H1 (cell line): ENCODE data around the gene CACNA1C. TPM values are rescaled to one million over a fixed set of nuclear protein-coding genes. Genes with fewer than 3 reads are reported as not detected.

ENCODE experiments used
- CTCF ChIA-PET: fragments of 300-600 bp; sonication (Branson Sonifier 250); formaldehyde crosslinking; loops from one replicate; lab custom pipeline; 2021; ENCODE audit not compliant: partially characterized antibody; lab: Charles Lee
- POLR2A ChIA-PET: fragments of 300-600 bp; sonication (Branson Sonifier 250); formaldehyde crosslinking; loops from one replicate; lab custom pipeline; 2021; ENCODE audit warnings: inconsistent platforms; ENCODE audit not compliant: partially characterized antibody; lab: Charles Lee
- DNase-seq, 2 experiments: peaks; one replicate each; pipeline versions ENCODE4 v3.0.0 to v3.0.0-alpha.2; 2010 to 2022; ENCODE audit warnings: low spot score in 2 of 2, low read depth in 1 of 2, mixed read lengths in 1 of 2
- FAIRE-seq: peaks from 2 replicates; lab custom pipeline; 2011; peaks lifted over from hg19 to GRCh38; lab: Jason Lieb, UNC
- H2AFZ ChIP-seq: 2 replicates; pipeline ENCODE4 v1.8.1; 2012; ENCODE audit warnings: low read length, inconsistent platforms
- H2AK5ac ChIP-seq: 2 replicates; pipeline ENCODE4 v1.6.1; 2013; ENCODE audit warnings: low read depth, low read length
- H2BK120ac ChIP-seq: replicated peaks from 2 replicates; pipeline ENCODE3; 2013; ENCODE audit warnings: low read depth, low read length, inconsistent platforms
- H2BK12ac ChIP-seq: 2 replicates; pipeline ENCODE4 v1.6.1; 2013; ENCODE audit warnings: low read depth, low read length
- H2BK15ac ChIP-seq: 2 replicates; pipeline ENCODE4 v1.6.1; 2013; ENCODE audit warnings: low read length
- H2BK20ac ChIP-seq: 2 replicates; pipeline ENCODE4 v1.6.1; 2013; ENCODE audit warnings: low read length
- H2BK5ac ChIP-seq: 2 replicates; pipeline ENCODE4 v1.6.1; 2013; ENCODE audit warnings: low read depth, low read length
- H3K14ac ChIP-seq: 2 replicates; pipeline ENCODE4 v1.6.1; 2013; ENCODE audit warnings: inconsistent platforms; ENCODE audit not compliant: insufficient read length
- H3K18ac ChIP-seq: 2 replicates; pipeline ENCODE4 v1.6.1; 2013; ENCODE audit warnings: low read length; ENCODE audit errors: extremely low read depth
- H3K23ac ChIP-seq: 2 replicates; pipeline ENCODE4 v1.6.1; 2013; ENCODE audit warnings: inconsistent platforms; ENCODE audit not compliant: insufficient read length
- H3K23me2 ChIP-seq: 2 replicates; pipeline ENCODE4 v1.6.1; 2013; ENCODE audit warnings: low read depth, low read length
- H3K27ac ChIP-seq: 2 replicates; pipeline ENCODE4 v1.6.1; 2011; ENCODE audit warnings: low read depth, low read length, inconsistent platforms
- H3K27me3 ChIP-seq, 4 experiments: replicated peaks in 1 of 4; 1 replicate in 1 of 4; 2 replicates in 3 of 4; pipeline versions ENCODE4 v1.6.1 to v1.8.1; 2011 to 2013; ENCODE audit warnings: low read length in 3 of 4, mild to moderate bottlenecking in 3 of 4, inconsistent platforms in 2 of 4, mixed read lengths in 2 of 4, moderate library complexity in 1 of 4; ENCODE audit not compliant: control insufficient read depth in 3 of 4, insufficient read depth in 3 of 4; ENCODE audit errors: extremely low read depth in 1 of 4
- H3K36me3 ChIP-seq, 4 experiments: 2 replicates each; pipeline versions ENCODE4 v1.6.1 to v1.8.1; 2011 to 2013; ENCODE audit warnings: mild to moderate bottlenecking in 4 of 4, low read length in 3 of 4, moderate library complexity in 2 of 4, control low read depth in 1 of 4, inconsistent platforms in 1 of 4; ENCODE audit not compliant: insufficient read depth in 4 of 4, control insufficient read depth in 2 of 4
- H3K4ac ChIP-seq: replicated peaks from 2 replicates; pipeline ENCODE3; 2013; ENCODE audit warnings: low read length, low read depth, mixed read lengths, inconsistent platforms; ENCODE audit not compliant: insufficient read length
- H3K4me1 ChIP-seq, 4 experiments: replicated peaks in 1 of 4; 1 replicate in 1 of 4; 2 replicates in 3 of 4; pipeline versions ENCODE4 v1.6.1 to v1.8.1; 2011 to 2013; ENCODE audit warnings: low read length in 3 of 4, inconsistent platforms in 2 of 4, mixed read lengths in 1 of 4; ENCODE audit not compliant: insufficient read depth in 4 of 4, control insufficient read depth in 3 of 4
- H3K4me2 ChIP-seq, 2 experiments: 2 replicates each; pipeline versions ENCODE4 v1.6.1 to v1.8.1; 2011 to 2013; ENCODE audit warnings: low read depth in 2 of 2, low read length in 2 of 2, control low read depth in 1 of 2, inconsistent platforms in 1 of 2, mild to moderate bottlenecking in 1 of 2; ENCODE audit not compliant: insufficient read depth in 1 of 2
- H3K4me3 ChIP-seq, 4 experiments: fragments of 200-600, 300-600 bp in 1 of 4; sonication (generic), shearing (Covaris generic), sonication (Bioruptor Twin) in 1 of 4; 2 replicates each; pipeline versions ENCODE4 v1.5.1 to v1.8.1; 2011 to 2016; ENCODE audit warnings: low read length in 4 of 4, low read depth in 3 of 4, control low read depth in 2 of 4, inconsistent platforms in 2 of 4, mild to moderate bottlenecking in 2 of 4, mixed read lengths in 1 of 4, moderate library complexity in 1 of 4; ENCODE audit not compliant: insufficient read depth in 2 of 4; ENCODE audit errors: extremely low read depth in 1 of 4
- H3K56ac ChIP-seq: replicated peaks from 2 replicates; pipeline ENCODE3; 2013; ENCODE audit warnings: low read depth, mild to moderate bottlenecking, mixed read lengths, low read length, inconsistent platforms; ENCODE audit not compliant: insufficient read length
- H3K79me1 ChIP-seq: 2 replicates; pipeline ENCODE4 v1.6.1; 2013; ENCODE audit warnings: low read depth, low read length, control low read depth
- H3K79me2 ChIP-seq, 2 experiments: 2 replicates each; pipeline versions ENCODE4 v1.6.1 to v1.8.1; 2012 to 2013; ENCODE audit warnings: low read length in 2 of 2, mild to moderate bottlenecking in 2 of 2, inconsistent platforms in 1 of 2; ENCODE audit not compliant: insufficient read depth in 2 of 2, control insufficient read depth in 1 of 2
- H3K9ac ChIP-seq, 4 experiments: replicated peaks in 1 of 4; 1 replicate in 1 of 4; 2 replicates in 3 of 4; pipeline versions ENCODE4 v1.6.1 to v1.8.1; 2011 to 2013; ENCODE audit warnings: low read depth in 3 of 4, low read length in 3 of 4, control low read depth in 2 of 4, mild to moderate bottlenecking in 2 of 4, moderate library complexity in 2 of 4, inconsistent platforms in 1 of 4; ENCODE audit errors: extremely low read depth in 1 of 4
- H3K9me3 ChIP-seq, 2 experiments: 2 replicates each; pipeline versions ENCODE4 v1.6.1 to v1.8.1; 2012 to 2013; ENCODE audit warnings: mild to moderate bottlenecking in 2 of 2, moderate library complexity in 2 of 2, control low read depth in 1 of 2, inconsistent platforms in 1 of 2, low read depth in 1 of 2, low read length in 1 of 2, mixed read lengths in 1 of 2; ENCODE audit not compliant: insufficient read depth in 2 of 2
- H4K20me1 ChIP-seq, 2 experiments: replicated peaks in 1 of 2; 2 replicates each; pipeline versions ENCODE3 to v1.8.1; 2011 to 2013; ENCODE audit warnings: inconsistent platforms in 2 of 2, low read length in 2 of 2, mild to moderate bottlenecking in 1 of 2; ENCODE audit not compliant: insufficient read depth in 2 of 2, control insufficient read depth in 1 of 2
- H4K5ac ChIP-seq: 2 replicates; pipeline ENCODE4 v1.6.1; 2013; ENCODE audit warnings: low read length, low read depth, mixed read lengths, inconsistent platforms; ENCODE audit not compliant: insufficient read length
- H4K8ac ChIP-seq: 2 replicates; pipeline ENCODE4 v1.8.0; 2013; ENCODE audit warnings: mild to moderate bottlenecking, moderate library complexity, low read length, inconsistent platforms; ENCODE audit not compliant: insufficient read depth; ENCODE audit errors: extremely low read depth
- H4K91ac ChIP-seq: replicated peaks from 2 replicates; pipeline ENCODE3; 2013; ENCODE audit warnings: low read length, mixed read lengths, inconsistent platforms; ENCODE audit not compliant: insufficient read length
- EP300 ChIP-seq, 2 experiments: IDR thresholded peaks; 1 replicate in 1 of 2; 2 replicates in 1 of 2; pipeline ENCODE4 v1.6.1; 2011 to 2012; ENCODE audit warnings: low read depth in 2 of 2, low read length in 2 of 2, mild to moderate bottlenecking in 2 of 2, borderline replicate concordance in 1 of 2, inconsistent platforms in 1 of 2, moderate library complexity in 1 of 2
- GTF2F1 ChIP-seq: IDR thresholded peaks from 2 replicates; pipeline ENCODE4 v1.6.1; 2012; ENCODE audit warnings: low read depth, low read length, improper control_type of control experiment, borderline replicate concordance
- RBBP5 ChIP-seq: IDR thresholded peaks from 2 replicates; pipeline ENCODE4 v1.7.1; 2012; ENCODE audit warnings: low read depth, mild to moderate bottlenecking, inconsistent platforms, low read length, moderate library complexity, borderline replicate concordance
- SIX5 ChIP-seq: IDR thresholded peaks from 2 replicates; pipeline ENCODE4 v1.6.1; 2011; ENCODE audit warnings: mild to moderate bottlenecking, low read depth, low read length
- WGBS, 2 experiments: shearing (Covaris generic) in 1 of 2; methylation state at CpG; one replicate each; pipeline versions ENCODE4 v1.1.6 to v1.1.7; 2013 to 2015; ENCODE audit warnings: low lambda C conversion rate in 2 of 2, mixed read lengths in 2 of 2, inconsistent platforms in 1 of 2, low coverage in 1 of 2, missing lambda C conversion rate in 1 of 2; ENCODE audit not compliant: insufficient replicate concordance in 2 of 2, insufficient coverage in 1 of 2, insufficient read length in 1 of 2; ENCODE audit errors: extremely low coverage in 1 of 2, missing lambda C conversion rate in 1 of 2; 5-methylcytosine and 5-hydroxymethylcytosine counted together
- polyA plus RNA-seq, 7 experiments: library from polyadenylated mRNA; depleted of rRNA in 3 of 7; stranded (reverse) in 5 of 7; unstranded in 2 of 7; fragments of >200 nt in 5 of 7; fragments of 200-250 nt in 2 of 7; gene quantifications; 1 replicate in 5 of 7; 2 replicates in 1 of 7; 4 replicates in 1 of 7; pipeline versions ENCODE4 v1.2.1 to v1.2.3, GENCODE V29; 2011 to 2013; ENCODE audit warnings: missing spikeins in 2 of 7, mixed read lengths in 2 of 7
- total RNA-seq: library from RNA; stranded (reverse); fragmentation: NEBNext Ultra II Directional; extraction: Animal tissue kit (Norgen Biotek cat#: 25700); gene quantifications from 2 replicates; pipeline ENCODE4 v1.2.1, GENCODE V29; 2021

Gene CACNA1C
- total and polyA plus RNA-seq, 2 of the 8 experiments (the other 6 are each of a cell fraction or from before 2014, with no cell fraction given), result 1.3 TPM

DNA sequence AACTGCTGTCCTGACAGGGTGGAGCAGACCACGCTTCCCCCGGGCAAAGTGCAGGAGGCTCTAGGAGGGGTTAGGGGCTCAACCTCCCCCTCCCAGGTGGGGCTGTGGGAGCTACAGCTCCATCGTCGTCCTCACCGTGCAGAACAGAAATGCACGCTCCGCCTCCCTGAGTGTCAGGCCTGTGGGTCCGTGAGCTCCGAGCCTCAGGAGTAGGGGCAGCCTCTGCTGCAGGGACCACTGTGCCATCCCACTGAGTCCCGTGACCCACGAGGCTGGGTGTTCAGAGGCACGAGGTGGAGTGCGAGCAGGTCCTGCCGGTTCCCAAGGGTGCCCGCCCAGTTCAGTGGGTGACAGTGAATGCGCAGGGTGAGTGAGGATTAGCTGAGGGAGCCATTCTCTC is 48.6 kb downstream of the CACNA1C start:
- Histone ChIP-seq H3K23me2 (no peaks in the 10 kb centered on the region), H2AK5ac (no peak overlapping the region), H3K79me2 (no peaks in the 10 kb centered on the region), H4K91ac (no peak overlapping the region), H3K18ac (no peak overlapping the region), H3K4ac (no peak overlapping the region), H3K9me3 (0 out of 4 replicates have a peak, but pooled peaks cover 0 to 3% of the 10 kb centered on the region in 2 experiments), H3K36me3 (no peaks in the 10 kb centered on the region), H3K14ac (no peak overlapping the region), H3K27me3 (no peaks in the 10 kb centered on the region), H2BK15ac (no peak overlapping the region), H3K4me1 (no peaks in the 10 kb centered on the region; a peak in 1 of 7 replicates), H2AFZ (no peak overlapping the region), H4K8ac (peak overlapping the region; percentile 3; the same call in 1 of the 2 replicates), H2BK20ac (no peak overlapping the region), H3K56ac (no peak overlapping the region), H4K5ac (peak overlapping the region; percentile 22), H3K27ac (no peak overlapping the region), H2BK120ac (no peak overlapping the region), H2BK12ac (no peak overlapping the region), H2BK5ac (no peak overlapping the region; the same call in 1 of the 2 replicates), H4K20me1 (peaks cover 0 to 2% of the 10 kb centered on the region in 2 experiments), H3K23ac (no peak overlapping the region), H3K4me2 (no peak overlapping the region), H3K9ac (no peak overlapping the region), H3K4me3 (no peak overlapping the region), H3K79me1 (no peaks in the 10 kb centered on the region)
- ChIA-PET CTCF (interaction anchor here (0.6 to 2.0 kb wide), 4 partner anchors 11 to 190 kb away, joined by 3 to 4 read pairs (median 4); no protein-coding TSS in a partner anchor), POLR2A (interaction anchor here (1.0 kb wide), 1 partner anchor 9 kb away, joined by 3 read pairs; no protein-coding TSS in a partner anchor)
- TF ChIP-seq RBBP5, result no peak
- no peak for TF ChIP-seq EP300 (IDR thresholded peaks at IDR 0.05; ENCODE audit: borderline replicate concordance in 1 of 2, low read depth in 2 of 2, low read length in 2 of 2)
- TF ChIP-seq SIX5, result no peak
- no peak for TF ChIP-seq GTF2F1
- FAIRE-seq (no peak), DNase-seq (no peak)
- WGBS, 2 experiments, result 91% methylated on average over 16 of the region's 16 CpGs; no CpG with 5 or more reads in 1 of the 2 experiments
